Tibial nerve (tissue), 4 donors: ENCODE results near the gene TMEM31.

Experiments used
- CTCF ChIP-seq, 5 experiments: fragments of 200-600 bp in 3 of 5; fragments of 450-650 bp in 2 of 5; sonication (generic) in 3 of 5; IDR thresholded peaks; one replicate each; pipeline ENCODE4 v1.5.1; 2016 to 2019; ENCODE audit warnings: antibody characterized with exemption in 5 of 5, mild to moderate bottlenecking in 3 of 5, moderate library complexity in 2 of 5
- EP300 ChIP-seq, 2 donors: sonication (generic); formaldehyde crosslinking; IDR thresholded peaks; one replicate each; pipeline ENCODE4 v1.6.1; 2017; ENCODE audit warnings: antibody characterized with exemption in 2 of 2, mild to moderate bottlenecking in 1 of 2

- TF ChIP-seq EP300 (IDR thresholded peaks at IDR 0.05) (no peak), CTCF (IDR thresholded peaks at IDR 0.05) (no peak)
Measured at GRCh38 chrX:103669745-103670144, 41.0 kb upstream of the TMEM31 start.
